Peyer's patch (tissue), 4 donors: ENCODE results near the gene TSEN54. TPM values are rescaled to one million over a fixed set of nuclear protein-coding genes. Genes with fewer than 3 reads are reported as not detected.
A peak's percentile ranks its signal among the peaks of the same experiment; 100 is the strongest.
"Not testable (repeated sequence)": the region's sequence is repeated elsewhere in the genome, so short reads cannot be mapped to it uniquely, and the experiment has no call there.

Experiments
- DNase-seq, 3 donors: peaks; one replicate each; pipeline ENCODE4 v3.0.0-alpha.2; 2017 to 2019
- H3K27ac ChIP-seq, 4 donors: fragments of 200-600 bp; sonication (generic); one replicate each; pipeline ENCODE4 v1.5.1; 2016 to 2019
- H3K27me3 ChIP-seq, 2 donors: fragments of 200-600 bp; sonication (generic); one replicate each; pipeline ENCODE4 v1.5.1; 2019
- H3K36me3 ChIP-seq, 3 donors: fragments of 200-600 bp; sonication (generic); one replicate each; pipeline ENCODE4 v1.5.1; 2016 to 2019
- H3K4me1 ChIP-seq, 4 donors: fragments of 200-600 bp; sonication (generic); one replicate each; pipeline ENCODE4 v1.5.1; 2016 to 2019
- H3K4me3 ChIP-seq, 4 donors: fragments of 200-600 bp; sonication (generic); 1 replicate in 3 of 4; 2 replicates in 1 of 4; pipeline ENCODE4 v1.5.1; 2016 to 2019; ENCODE audit warnings: mild to moderate bottlenecking in 1 of 4
- H3K9me3 ChIP-seq, 4 donors: fragments of 200-600 bp; sonication (generic); one replicate each; pipeline ENCODE4 v1.5.1; 2016 to 2019; ENCODE audit warnings: mild to moderate bottlenecking in 1 of 4
- CTCF ChIP-seq, 6 experiments: fragments of 450-650 bp in 4 of 6; fragments of 200-600 bp in 2 of 6; sonication (generic) in 1 of 6; IDR thresholded peaks; one replicate each; pipeline ENCODE4 v1.5.1; 2017 to 2019; ENCODE audit warnings: antibody characterized with exemption in 6 of 6, mild to moderate bottlenecking in 3 of 6, moderate library complexity in 1 of 6
- POLR2A ChIP-seq, 2 donors: fragments of 450-650 bp; IDR thresholded peaks; one replicate each; pipeline ENCODE4 v1.5.1; 2017; ENCODE audit warnings: antibody characterized with exemption in 2 of 2, mild to moderate bottlenecking in 2 of 2, moderate library complexity in 2 of 2
- total RNA-seq, 4 donors: library from RNA; depleted of rRNA; stranded (reverse); fragments of >200 nt; gene quantifications; one replicate each; pipeline ENCODE4 v1.1.0, GENCODE V29; 2016

The TSEN54 gene
- total RNA-seq, 4 donors from 2014 or later, result 47.9 to 89.5 (median 80.0) TPM

GRCh38 chr17:75518983-75519537 is 2.7 kb downstream of the TSEN54 start:
- H3K9me3 ChIP-seq, result no peaks in the 10 kb centered on the region
- DNase-seq, result no peak
- peaks cover 3 to 26% (median 21%) of the 10 kb centered on the region in 4 donors for H3K4me1 ChIP-seq
- no peak overlapping the region for H3K4me3 ChIP-seq
- TF ChIP-seq CTCF (IDR thresholded peaks at IDR 0.05) (no peak), POLR2A (IDR thresholded peaks at IDR 0.05) (no peak)
- H3K36me3 ChIP-seq, result peaks cover 0 to 32% (median 0%) of the 10 kb centered on the region in 3 donors
- no peaks in the 10 kb centered on the region for H3K27me3 ChIP-seq
- H3K27ac ChIP-seq, result peak overlapping the region; percentile 31 to 91 (median 58)

GRCh38 chr17:75520413-75520812 is 4.1 kb downstream of the TSEN54 start:
- not testable (repeated sequence) for DNase-seq, H3K27ac ChIP-seq, H3K9me3 ChIP-seq, H3K27me3 ChIP-seq, H3K4me3 ChIP-seq
- Histone ChIP-seq H3K36me3 (peaks cover 0 to 32% (median 0%) of the 10 kb centered on the region in 3 donors), H3K4me1 (peaks cover 3 to 23% (median 19%) of the 10 kb centered on the region in 4 donors)

- no peak for DNase-seq
- TF ChIP-seq POLR2A (IDR thresholded peaks at IDR 0.05), result no peak
- no peak for TF ChIP-seq CTCF (IDR thresholded peaks at IDR 0.05)
- peaks cover 3 to 27% (median 21%) of the 10 kb centered on the region in 4 donors for H3K4me1 ChIP-seq
Measured at GRCh38 chr17:75521290-75521689, 5.0 kb downstream of the TSEN54 start.

GRCh38 chr17:75521951-75522727 is 5.8 kb downstream of the TSEN54 start:
- Histone ChIP-seq H3K9me3 (no peaks in the 10 kb centered on the region), H3K4me1 (peaks cover 3 to 30% (median 23%) of the 10 kb centered on the region in 4 donors), H3K36me3 (peaks cover 0 to 32% (median 0%) of the 10 kb centered on the region in 3 donors), H3K27ac (no peak overlapping the region), H3K4me3 (no peak overlapping the region), H3K27me3 (no peaks in the 10 kb centered on the region)
- no peak for DNase-seq
- TF ChIP-seq POLR2A (IDR thresholded peaks at IDR 0.05), result no peak
- TF ChIP-seq CTCF (IDR thresholded peaks at IDR 0.05), result no peak

More at GRCh38 chr17:75521290-75521689, 5.0 kb downstream of the TSEN54 start:
- no peak overlapping the region for H3K27ac ChIP-seq
- peaks cover 0 to 32% (median 0%) of the 10 kb centered on the region in 3 donors for H3K36me3 ChIP-seq
- no peaks in the 10 kb centered on the region for H3K27me3 ChIP-seq
- no peak overlapping the region for H3K4me3 ChIP-seq
- H3K9me3 ChIP-seq, result no peaks in the 10 kb centered on the region

GRCh38 chr17:75523647-75524046 is 7.3 kb downstream of the TSEN54 start:
- Histone ChIP-seq H3K27me3 (no peaks in the 10 kb centered on the region), H3K4me1 (peaks cover 0 to 20% (median 10%) of the 10 kb centered on the region in 4 donors), H3K4me3 (no peak overlapping the region), H3K27ac (peak overlapping the region in 1 of 4 donors; percentile 94), H3K9me3 (no peaks in the 10 kb centered on the region), H3K36me3 (peaks cover 0 to 32% (median 0%) of the 10 kb centered on the region in 3 donors)
- no peak for TF ChIP-seq POLR2A (IDR thresholded peaks at IDR 0.05)
- no peak for DNase-seq

GRCh38 chr17:75524269-75524969 is 8.1 kb downstream of the TSEN54 start:
- H3K36me3 ChIP-seq, result peaks cover 0 to 27% (median 0%) of the 10 kb centered on the region in 3 donors
- H3K9me3 ChIP-seq, result no peaks in the 10 kb centered on the region
- H3K27me3 ChIP-seq, result no peaks in the 10 kb centered on the region
- peak overlapping the region; percentile 74 to 98 (median 91) for H3K27ac ChIP-seq
- TF ChIP-seq POLR2A (IDR thresholded peaks at IDR 0.05), result no peak
- no peak for TF ChIP-seq CTCF (IDR thresholded peaks at IDR 0.05)
- peaks cover 0 to 22% (median 8%) of the 10 kb centered on the region in 4 donors for H3K4me1 ChIP-seq
- peak overlapping the region; percentile 72 to 94 (median 88) for H3K4me3 ChIP-seq
- DNase-seq, result no peak
